Esophagus muscularis mucosa (tissue), 4 donors: ENCODE results near the gene LMAN2. TPM values are rescaled to one million over a fixed set of nuclear protein-coding genes. Genes with fewer than 3 reads are reported as not detected.
A peak's percentile ranks its signal among the peaks of the same experiment; 100 is the strongest.

Experiments
- DNase-seq: peaks from one replicate; pipeline ENCODE4 v3.0.0-alpha.2; 2017; ENCODE audit errors: extremely low spot score
- H3K27ac ChIP-seq, 4 donors: fragments of 200-600 bp; sonication (generic); replicated peaks in 1 of 4; 1 replicate in 3 of 4; 2 replicates in 1 of 4; pipeline ENCODE4 v1.5.1; 2016 to 2019; ENCODE audit warnings: mild to moderate bottlenecking in 1 of 4
- H3K27me3 ChIP-seq, 4 donors: fragments of 200-600 bp; sonication (generic); one replicate each; pipeline versions ENCODE4 v1.5.1 to v1.6.0; 2016 to 2019
- H3K36me3 ChIP-seq, 4 donors: fragments of 200-600 bp; sonication (generic); one replicate each; pipeline ENCODE4 v1.5.1; 2016 to 2019
- H3K4me1 ChIP-seq, 4 donors: fragments of 200-600 bp; sonication (generic); one replicate each; pipeline ENCODE4 v1.5.1; 2016 to 2019
- H3K4me3 ChIP-seq, 4 donors: fragments of 200-600 bp; sonication (generic); 1 replicate in 2 of 4; 2 replicates in 2 of 4; pipeline ENCODE4 v1.5.1; 2016 to 2019; ENCODE audit warnings: mild to moderate bottlenecking in 4 of 4, moderate library complexity in 1 of 4
- H3K9me3 ChIP-seq, 4 donors: fragments of 200-600 bp; sonication (generic); 1 replicate in 3 of 4; 2 replicates in 1 of 4; pipeline ENCODE4 v1.5.1; 2016 to 2019
- EP300 ChIP-seq: sonication (generic); formaldehyde crosslinking; IDR thresholded peaks from one replicate; pipeline ENCODE4 v1.6.1; 2017; ENCODE audit warnings: antibody characterized with exemption
- POLR2A ChIP-seq: fragments of 450-650 bp; IDR thresholded peaks from one replicate; pipeline ENCODE4 v1.6.1; 2017; ENCODE audit warnings: antibody characterized with exemption, moderate library complexity, mild to moderate bottlenecking, low read depth
- POLR2AphosphoS5 ChIP-seq, 2 donors: sonication (generic); formaldehyde crosslinking; IDR thresholded peaks; one replicate each; pipeline ENCODE4 v1.6.1; 2017; ENCODE audit warnings: antibody characterized with exemption in 2 of 2
- WGBS: methylation state at CpG from one replicate; pipeline ENCODE4 v1.1.5; 2018; 5-methylcytosine and 5-hydroxymethylcytosine counted together
- intact Hi-C: fragments of 100-400 bp; cut with DNase I; formaldehyde crosslinking; loops from one replicate; pipeline ENCODE4 v1.15.1; 2023
- total RNA-seq, 4 donors: library from RNA; depleted of rRNA; stranded (reverse); fragments of >200 nt; gene quantifications; one replicate each; pipeline versions ENCODE4 v1.1.0 to v1.2.1, GENCODE V29; 2016
- TF ChIP-seq, protein P1 (sequence below), 3 experiments: fragments of 200-600 bp in 2 of 3; fragments of 450-650 bp in 1 of 3; sonication (generic) in 2 of 3; IDR thresholded peaks; one replicate each; pipeline ENCODE4 v1.5.1; 2017 to 2019; ENCODE audit warnings: antibody characterized with exemption in 3 of 3, mild to moderate bottlenecking in 2 of 3, moderate library complexity in 1 of 3

The LMAN2 gene
- total RNA-seq, 4 donors from 2014 or later, result 95.1 to 168 (median 128) TPM

DNA sequence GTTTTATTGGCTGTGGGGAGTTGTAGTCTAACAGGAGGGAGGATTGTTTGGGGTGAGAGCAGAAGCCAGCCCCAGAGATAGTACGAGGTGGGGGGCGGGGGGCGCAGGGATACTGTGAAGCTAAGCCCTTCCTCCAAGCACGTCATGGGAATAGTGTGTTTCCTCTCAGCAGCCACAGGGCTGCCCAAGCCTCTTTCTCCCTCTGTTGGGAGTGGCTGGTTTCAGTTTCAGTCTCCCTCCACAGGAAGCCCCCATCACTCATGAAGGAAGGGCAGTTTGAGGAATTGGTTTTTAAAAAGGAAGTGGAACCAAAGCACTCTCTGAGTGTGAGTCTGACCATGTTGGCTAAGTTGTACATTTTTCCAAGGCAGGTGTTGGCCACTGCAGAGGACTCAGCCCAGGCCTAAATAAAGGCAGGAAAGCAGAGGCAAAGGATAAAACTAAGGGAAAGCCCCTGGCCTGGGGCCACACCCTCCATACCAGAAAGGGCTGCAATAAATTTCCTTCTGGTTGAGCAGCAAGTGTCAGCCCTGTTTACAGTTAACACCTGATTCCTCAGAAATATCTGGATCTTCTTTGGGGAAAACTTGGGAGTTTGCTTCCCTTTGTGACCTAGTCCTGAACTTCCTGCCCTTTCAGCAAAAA is 51.1 kb downstream of the LMAN2 start:
- H3K27me3 ChIP-seq, result no peaks in the 10 kb centered on the region
- DNase-seq, result no peak

GRCh38 chr5:177299697-177300096 is 51.8 kb downstream of the LMAN2 start:
- Histone ChIP-seq H3K9me3 (no peaks in the 10 kb centered on the region), H3K27me3 (no peaks in the 10 kb centered on the region), H3K4me3 (no peak overlapping the region), H3K27ac (peak overlapping the region; percentile 62 to 90 (median 78)), H3K4me1 (peaks cover 48 to 56% (median 54%) of the 10 kb centered on the region in 4 donors), H3K36me3 (peaks cover 12 to 25% (median 20%) of the 10 kb centered on the region in 4 donors)
- WGBS, result 74% methylated on average over 9 of the region's 9 CpGs
- intact Hi-C loops, result loop anchor here (10.0 kb wide), 1 partner anchor 185 kb away; no protein-coding TSS in a partner anchor
- DNase-seq, result no peak
- TF ChIP-seq POLR2AphosphoS5 (IDR thresholded peaks at IDR 0.05) (no peak), EP300 (no peak), POLR2A (no peak)
- TF ChIP-seq, protein P1, sequence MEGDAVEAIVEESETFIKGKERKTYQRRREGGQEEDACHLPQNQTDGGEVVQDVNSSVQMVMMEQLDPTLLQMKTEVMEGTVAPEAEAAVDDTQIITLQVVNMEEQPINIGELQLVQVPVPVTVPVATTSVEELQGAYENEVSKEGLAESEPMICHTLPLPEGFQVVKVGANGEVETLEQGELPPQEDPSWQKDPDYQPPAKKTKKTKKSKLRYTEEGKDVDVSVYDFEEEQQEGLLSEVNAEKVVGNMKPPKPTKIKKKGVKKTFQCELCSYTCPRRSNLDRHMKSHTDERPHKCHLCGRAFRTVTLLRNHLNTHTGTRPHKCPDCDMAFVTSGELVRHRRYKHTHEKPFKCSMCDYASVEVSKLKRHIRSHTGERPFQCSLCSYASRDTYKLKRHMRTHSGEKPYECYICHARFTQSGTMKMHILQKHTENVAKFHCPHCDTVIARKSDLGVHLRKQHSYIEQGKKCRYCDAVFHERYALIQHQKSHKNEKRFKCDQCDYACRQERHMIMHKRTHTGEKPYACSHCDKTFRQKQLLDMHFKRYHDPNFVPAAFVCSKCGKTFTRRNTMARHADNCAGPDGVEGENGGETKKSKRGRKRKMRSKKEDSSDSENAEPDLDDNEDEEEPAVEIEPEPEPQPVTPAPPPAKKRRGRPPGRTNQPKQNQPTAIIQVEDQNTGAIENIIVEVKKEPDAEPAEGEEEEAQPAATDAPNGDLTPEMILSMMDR (IDR thresholded peaks at IDR 0.05), result no peak

More for the DNA sequence above, 51.1 kb downstream of the LMAN2 start:
- intact Hi-C loops, result loop anchor here (10.0 kb wide), 1 partner anchor 186 kb away; no protein-coding TSS in a partner anchor
- 22% methylated on average over 4 of the region's 4 CpGs for WGBS
- no peaks in the 10 kb centered on the region for H3K9me3 ChIP-seq
- peak overlapping the region; percentile 62 to 90 (median 78) for H3K27ac ChIP-seq
- H3K4me1 ChIP-seq, result peaks cover 55 to 63% (median 61%) of the 10 kb centered on the region in 4 donors
- peak; percentile 31 to 61 for TF ChIP-seq POLR2AphosphoS5 (IDR thresholded peaks at IDR 0.05)
- TF ChIP-seq, protein P1 (IDR thresholded peaks at IDR 0.05), result no peak
- H3K4me3 ChIP-seq, result no peak overlapping the region
- H3K36me3 ChIP-seq, result peaks cover 5 to 22% (median 18%) of the 10 kb centered on the region in 4 donors

GRCh38 chr5:177297922-177298321 is 53.5 kb downstream of the LMAN2 start:
- TF ChIP-seq, protein P1 (IDR thresholded peaks at IDR 0.05), result no peak
- TF ChIP-seq POLR2AphosphoS5 (IDR thresholded peaks at IDR 0.05), result no peak
- TF ChIP-seq EP300, result no peak
- no peak for TF ChIP-seq POLR2A
- H3K4me1 ChIP-seq, result peaks cover 38 to 48% (median 45%) of the 10 kb centered on the region in 4 donors
- intact Hi-C loops, result no loop called here

GRCh38 chr5:177296581-177296980 is 54.9 kb downstream of the LMAN2 start:
- Histone ChIP-seq H3K36me3 (peaks cover 34 to 56% (median 50%) of the 10 kb centered on the region in 4 donors), H3K27me3 (no peaks in the 10 kb centered on the region), H3K9me3 (no peaks in the 10 kb centered on the region), H3K4me3 (no peak overlapping the region), H3K4me1 (peaks cover 25 to 34% (median 32%) of the 10 kb centered on the region in 4 donors), H3K27ac (peak overlapping the region in 1 of 4 donors; percentile 3)
- TF ChIP-seq POLR2A (no peak), EP300 (no peak), POLR2AphosphoS5 (IDR thresholded peaks at IDR 0.05) (no peak)
- TF ChIP-seq, protein P1 (IDR thresholded peaks at IDR 0.05), result no peak
- 61% methylated on average over 4 of the region's 4 CpGs for WGBS
- DNase-seq, result no peak
- intact Hi-C loops, result no loop called here

More at GRCh38 chr5:177297922-177298321, 53.5 kb downstream of the LMAN2 start:
- Histone ChIP-seq H3K4me3 (no peak overlapping the region), H3K27ac (no peak overlapping the region), H3K36me3 (peaks cover 22 to 43% (median 37%) of the 10 kb centered on the region in 4 donors), H3K9me3 (no peaks in the 10 kb centered on the region), H3K27me3 (no peaks in the 10 kb centered on the region)
- DNase-seq, result no peak
- WGBS, result 85% methylated on average over 2 of the region's 2 CpGs
